Muscle of arm (tissue), 12 donors: ENCODE results near the gene OTUD7B. TPM values are rescaled to one million over a fixed set of nuclear protein-coding genes. Genes with fewer than 3 reads are reported as not detected.
A peak's percentile ranks its signal among the peaks of the same experiment; 100 is the strongest.

ENCODE experiments used
- DNase-seq: peaks from one replicate; pipeline ENCODE4 v3.0.0-alpha.2; 2013
- polyA plus RNA-seq, 12 donors: library from polyadenylated mRNA; unstranded; fragments of 120-200 nt; gene quantifications; one replicate each; pipeline ENCODE4 v1.2.1, GENCODE V29; 2013; ENCODE audit not compliant: insufficient read length in 12 of 12

OTUD7B gene
- polyA plus RNA-seq, 12 donors, result 13.3 to 17.4 (median 15.4) TPM; not detected in 1

- DNase-seq, result no peak
These were observed 85.2 kb downstream of the OTUD7B start for GRCh38 chr1:149925345-149925744.

DNA sequence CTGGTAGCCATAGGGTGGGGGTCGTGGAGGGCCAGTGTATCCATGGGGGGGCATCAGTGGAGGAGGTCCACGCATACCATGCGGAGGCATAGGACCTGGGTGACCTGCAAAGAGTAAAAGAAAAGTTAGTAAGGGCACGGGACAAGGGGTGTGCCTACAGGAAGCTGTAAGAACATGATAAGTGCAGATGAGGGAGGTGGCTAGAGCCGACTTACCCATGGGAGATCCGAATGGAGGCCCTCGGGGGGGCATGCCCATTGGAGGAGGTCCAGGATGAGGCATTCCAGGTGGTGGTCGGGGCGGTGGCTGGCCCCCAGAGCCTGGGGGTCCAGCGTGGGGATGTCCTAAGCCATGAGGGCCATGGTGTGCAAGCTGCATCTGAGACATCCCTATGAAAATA lies 86.9 kb downstream of the OTUD7B start:
- no peak for DNase-seq

- DNase-seq, result peak; percentile 56
These were observed 92.9 kb downstream of the OTUD7B start, which contains the start of gene SV2A for GRCh38 chr1:149917571-149918144. Gene SV2A (minus strand): TSS chr1:149917844. CDS start chr1:149913840, 4,004 bp downstream.

- DNase-seq, result no peak
These were observed 93.7 kb downstream of the OTUD7B start for GRCh38 chr1:149916898-149917252.

- DNase-seq, result no peak
These were observed 94.2 kb downstream of the OTUD7B start for GRCh38 chr1:149916193-149916897.

DNA sequence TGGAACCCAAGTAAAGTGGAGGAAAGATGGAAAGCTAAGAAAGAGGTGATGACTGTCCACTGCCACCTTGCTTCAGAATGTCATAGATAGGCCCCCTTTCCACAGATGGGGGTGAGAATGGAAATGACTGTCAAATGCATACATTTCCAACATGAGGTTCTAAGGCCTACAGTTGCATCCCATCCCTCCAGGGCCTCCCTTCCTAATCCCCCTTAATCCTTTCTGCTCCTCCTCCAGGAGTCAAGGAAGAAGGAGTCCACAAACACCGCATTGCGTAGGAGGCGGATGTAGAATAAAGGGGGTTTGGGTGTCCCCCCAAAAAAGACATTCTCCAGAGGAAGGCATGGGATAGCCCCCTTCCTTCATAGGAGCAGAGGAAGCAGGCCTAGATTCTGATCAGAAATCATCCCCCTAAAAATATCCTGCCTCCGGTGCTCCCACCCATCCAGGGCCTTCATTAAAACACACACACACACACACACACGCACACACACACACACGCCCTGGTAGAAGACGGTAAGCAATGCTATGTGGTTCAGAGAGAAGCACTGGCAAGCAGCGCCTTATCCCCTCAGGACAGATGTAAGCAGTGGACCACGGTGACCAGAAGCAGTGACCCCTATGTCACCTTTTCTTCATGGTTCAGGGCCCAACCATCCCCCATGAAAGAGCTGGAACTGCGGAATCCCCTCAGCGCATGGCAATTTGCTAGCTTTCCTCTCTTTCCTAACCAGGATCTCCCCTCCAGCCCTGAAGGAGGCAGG lies 94.9 kb downstream of the OTUD7B start:
- no peak for DNase-seq

- no peak for DNase-seq
These were observed 96.0 kb downstream of the OTUD7B start for GRCh38 chr1:149914545-149914944.

DNA sequence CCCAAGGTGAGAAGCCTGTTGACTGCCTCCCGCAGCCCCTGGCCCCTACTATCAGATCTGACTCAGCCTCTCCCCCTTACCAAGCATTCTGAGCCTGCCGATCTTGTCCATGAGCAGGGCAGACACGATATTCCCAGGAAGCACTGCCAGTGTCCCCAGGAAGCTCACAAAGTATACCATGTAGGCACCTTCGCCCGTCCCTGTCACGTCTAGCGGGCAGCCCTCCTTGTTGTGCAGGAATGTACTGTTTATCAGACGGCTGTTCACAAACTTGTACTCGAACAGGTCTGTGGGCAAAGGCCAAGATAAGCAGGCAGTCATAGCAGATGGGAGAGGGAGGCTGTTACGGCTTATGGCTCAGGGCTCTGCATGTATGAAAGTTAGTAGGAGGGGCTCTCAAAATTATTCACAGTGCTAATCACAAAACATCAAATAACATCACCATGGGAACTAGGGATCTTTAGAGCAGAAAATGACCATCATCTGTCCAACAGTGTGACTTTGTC lies 103.9 kb downstream of the OTUD7B start:
- DNase-seq, result no peak

- DNase-seq, result no peak
These were observed 106.6 kb downstream of the OTUD7B start for GRCh38 chr1:149903836-149904491.

DNA sequence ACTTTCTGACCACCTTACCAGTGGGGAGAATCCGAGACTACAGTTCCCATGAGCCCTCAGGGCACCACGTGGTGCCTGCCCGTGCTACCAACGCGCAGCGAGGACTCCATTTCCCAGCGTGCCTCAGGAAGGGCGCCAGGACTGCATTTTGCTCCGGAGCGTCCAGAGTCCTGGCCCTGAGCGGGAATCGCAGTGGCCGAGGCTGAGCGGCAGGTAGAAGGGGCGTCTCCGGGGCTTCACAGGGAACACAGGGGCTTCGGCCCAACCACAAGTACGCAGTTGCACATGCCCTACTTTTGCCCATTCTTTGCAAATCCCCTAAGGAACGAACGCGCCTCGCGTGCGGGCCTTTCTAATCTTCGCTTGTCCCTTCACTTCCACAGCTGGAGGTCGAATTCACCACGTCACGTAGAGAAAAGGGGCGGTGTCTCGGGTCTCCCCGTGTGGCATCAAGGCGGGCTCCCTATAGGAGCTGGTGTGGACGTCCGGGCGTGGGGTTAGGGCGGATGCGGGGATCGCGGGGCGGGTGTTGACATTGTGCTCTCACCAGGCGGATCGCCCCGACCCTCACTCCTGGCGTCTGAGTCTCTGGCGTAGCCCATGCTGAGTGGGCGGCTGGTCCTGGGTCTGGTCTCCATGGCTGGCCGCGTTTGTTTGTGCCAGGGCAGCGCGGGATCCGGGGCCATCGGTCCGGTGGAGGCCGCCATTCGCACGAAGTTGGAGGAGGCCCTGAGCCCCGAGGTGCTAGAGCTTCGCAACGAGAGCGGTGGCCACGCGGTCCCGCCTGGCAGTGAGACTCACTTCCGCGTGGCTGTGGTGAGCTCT lies 110.9 kb downstream of the OTUD7B start, which contains the start of gene BOLA1:
BOLA1 (plus strand) TSS at position 109 of the 825 bp plus-strand sequence; CDS start at position 601, 492 bp downstream.
- peak; percentile 96 for DNase-seq

DNA sequence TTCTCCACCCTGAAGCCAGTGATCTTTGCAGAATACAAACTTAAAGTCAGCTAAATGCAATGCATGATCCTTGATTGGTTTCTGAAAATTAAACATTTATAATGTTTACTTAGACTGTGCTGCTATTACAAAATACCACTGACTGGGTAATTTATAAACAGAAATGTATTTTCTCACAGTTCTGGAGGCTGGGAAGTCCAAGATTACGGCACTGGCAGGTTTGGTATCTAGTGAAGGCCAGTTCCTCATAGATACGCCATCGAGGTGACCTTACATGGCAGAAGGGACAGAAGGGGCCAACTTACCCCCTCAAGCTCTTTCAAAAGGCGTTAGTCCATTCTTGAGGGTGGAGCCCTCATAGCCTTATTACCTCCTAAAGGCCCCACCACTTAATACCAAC lies 114.0 kb downstream of the OTUD7B start:
- DNase-seq, result no peak

DNA sequence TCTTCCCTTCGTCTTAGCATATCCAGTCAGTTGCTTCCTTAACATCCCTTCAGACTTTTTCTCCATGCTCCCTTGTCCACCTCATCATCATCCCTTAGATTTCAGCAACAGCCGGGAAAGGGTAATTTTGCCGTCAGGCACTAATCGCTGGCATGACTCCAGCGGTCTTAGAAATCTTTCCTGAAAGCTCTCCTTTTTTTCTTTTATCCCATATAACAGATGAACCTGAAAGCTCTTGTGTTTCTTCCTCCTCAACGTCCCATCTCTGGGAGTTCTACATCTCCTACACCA lies 121.6 kb downstream of the OTUD7B start:
- no peak for DNase-seq

DNA sequence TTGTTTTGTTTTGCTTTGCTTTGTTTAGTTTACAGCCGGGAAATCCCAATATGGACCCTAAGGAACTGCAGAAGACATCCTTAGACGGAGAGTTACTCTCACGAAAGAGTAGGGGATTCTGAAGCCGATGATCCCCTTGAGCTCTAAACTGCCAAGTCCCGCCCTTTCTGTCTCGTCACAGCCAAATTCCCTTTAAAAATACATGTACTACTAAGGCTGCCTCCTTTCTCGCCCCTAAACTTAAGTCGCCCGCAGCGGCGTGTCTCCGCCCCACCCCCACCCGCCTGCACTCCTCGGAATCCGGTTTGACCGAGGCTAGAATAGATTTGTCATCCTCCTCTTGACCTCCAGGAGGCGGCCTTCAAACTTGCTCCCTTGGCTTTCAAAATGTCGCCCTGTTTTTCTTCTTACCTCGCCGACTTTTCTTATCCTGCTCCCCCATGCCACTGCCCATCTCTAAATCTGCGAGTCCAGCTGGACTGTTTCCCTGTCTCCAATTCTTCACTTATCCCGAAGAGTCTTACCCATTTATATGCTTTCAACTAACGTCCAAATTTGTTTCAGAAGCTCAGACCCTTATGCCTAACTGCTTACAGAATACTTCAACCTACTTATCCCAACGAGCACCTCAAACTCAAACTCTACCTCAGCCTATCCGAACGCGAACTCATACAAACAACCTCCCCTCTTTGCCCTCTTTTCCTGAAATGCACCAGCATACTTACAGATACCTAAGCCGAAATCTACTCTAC lies 122.1 kb downstream of the OTUD7B start:
- DNase-seq, result peak; percentile 91

Other genes starting within 250 kb of the OTUD7B start
- gene FCGR1A, start 228.0 kb downstream of the OTUD7B start, polyA plus RNA-seq, result 1 to 10 TPM in 10 of 12 donors, not detected in 2; 1.3 to 4.8 (median 2.0) TPM
- gene BOLA1, start 111.2 kb downstream of the OTUD7B start, polyA plus RNA-seq, result 10 to 100 TPM in 9 of 12 donors, 1 to 10 TPM in 2, not detected in 1; 9.5 to 20.1 (median 12.3) TPM
- 1 to 10 TPM in 11 of 12 donors, not detected in 1; 2.2 to 5.4 (median 3.9) TPM for gene SV2A, start 92.9 kb downstream of the OTUD7B start, polyA plus RNA-seq
- 10 to 100 TPM in 11 of 12 donors, not detected in 1; 36.0 to 64.6 (median 45.2) TPM for gene SF3B4, start 82.9 kb downstream of the OTUD7B start, polyA plus RNA-seq
- gene MTMR11, start 73.8 kb downstream of the OTUD7B start, polyA plus RNA-seq, result 10 to 100 TPM in 11 of 12 donors, not detected in 1; 14.3 to 42.8 (median 21.7) TPM
- gene VPS45, start 57.0 kb upstream of the OTUD7B start, polyA plus RNA-seq, result 10 to 100 TPM in 11 of 12 donors, not detected in 1; 36.4 to 61.4 (median 49.9) TPM
- gene PLEKHO1, start 139.2 kb upstream of the OTUD7B start, polyA plus RNA-seq, result 100 to 1,000 TPM in 1 of 12 donors, 10 to 100 TPM in 10, not detected in 1; 57.3 to 102 (median 84.3) TPM
- 10 to 100 TPM in 11 of 12 donors, not detected in 1; 37.3 to 90.5 (median 50.1) TPM for gene ANP32E, start 225.4 kb upstream of the OTUD7B start, polyA plus RNA-seq
- 1 to 10 TPM in 10 of 12 donors, not detected in 2; 2.0 to 9.6 (median 6.4) TPM for gene CA14, start 247.0 kb upstream of the OTUD7B start, polyA plus RNA-seq